22Rv1 (cell line): ENCODE results near the gene TENM4.
"Not testable (repeated sequence)": the region's sequence is repeated elsewhere in the genome, so short reads cannot be mapped to it uniquely, and the experiment has no call there.

Source experiments
- H3K27ac ChIP-seq: fragments of 450-650 bp; 2 replicates; pipeline ENCODE4 v1.5.1; 2017
- CTCF ChIP-seq: fragments of 450-650 bp; IDR thresholded peaks from 2 replicates; pipeline ENCODE4 v1.5.1; 2017; ENCODE audit warnings: mild to moderate bottlenecking
- ZFX ChIP-seq: fragments of 450-650 bp; IDR thresholded peaks from 2 replicates; pipeline ENCODE4 v1.6.1; 2017; ENCODE audit warnings: antibody characterized with exemption, borderline replicate concordance

The TENM4 gene

GRCh38 chr11:78830277-78830819 is 610.5 kb downstream of the TENM4 start:
- no peak overlapping the region for H3K27ac ChIP-seq
- no peak for TF ChIP-seq CTCF

- H3K27ac ChIP-seq = no peak overlapping the region
- TF ChIP-seq ZFX (no peak), CTCF (no peak)
Measured at GRCh38 chr11:78829146-78829545, 611.7 kb downstream of the TENM4 start.

GRCh38 chr11:78828676-78829075 is 612.2 kb downstream of the TENM4 start:
- TF ChIP-seq ZFX (no peak), CTCF (no peak)
- no peak overlapping the region for H3K27ac ChIP-seq

- not testable (repeated sequence) for H3K27ac ChIP-seq
Measured at GRCh38 chr11:78827291-78827690, 613.5 kb downstream of the TENM4 start.

DNA sequence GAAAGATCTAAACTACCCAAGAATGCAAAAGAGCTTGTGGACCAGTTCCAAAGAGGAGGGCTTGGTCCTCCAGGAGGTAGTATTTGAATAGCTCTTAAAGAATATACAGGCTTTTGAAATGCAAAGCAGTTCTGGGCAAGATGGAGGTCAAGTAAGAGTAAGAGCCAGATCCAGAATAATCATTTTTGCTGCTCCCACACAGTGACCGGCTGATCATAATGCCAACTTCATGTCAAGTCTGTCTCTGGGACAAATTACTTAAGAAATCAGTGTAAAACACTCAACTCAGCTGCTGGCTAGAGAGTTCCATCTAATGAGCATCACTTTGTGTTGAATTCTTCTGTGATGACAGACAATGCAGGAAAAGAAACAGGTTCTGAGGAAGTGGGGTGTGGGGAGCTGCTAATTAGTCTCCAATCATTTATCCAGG is 615.2 kb downstream of the TENM4 start:
- H3K27ac ChIP-seq = no peak overlapping the region

DNA sequence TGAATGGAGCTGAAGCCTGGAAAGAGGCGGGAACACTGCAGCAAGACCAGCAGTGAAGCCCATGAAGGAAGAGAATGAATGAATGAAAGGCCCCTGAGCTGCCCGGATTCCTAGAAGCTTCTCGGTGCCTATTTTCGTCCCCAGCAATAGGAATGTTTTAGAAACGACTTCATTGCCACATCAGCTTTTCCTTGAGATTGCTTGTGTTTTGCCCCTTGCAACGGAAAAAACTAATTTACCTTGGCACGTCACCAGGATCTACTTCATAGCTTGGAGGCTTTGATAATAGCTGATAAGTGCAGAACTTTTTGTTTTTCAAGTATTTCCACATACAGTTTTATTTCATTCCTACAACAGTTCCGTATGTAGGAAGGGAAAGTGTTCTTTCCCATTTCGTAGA is 617.2 kb downstream of the TENM4 start:
- TF ChIP-seq CTCF = no peak
- no peak for TF ChIP-seq ZFX
- no peak overlapping the region for H3K27ac ChIP-seq

More for the DNA sequence above, 615.2 kb downstream of the TENM4 start:
- no peak for TF ChIP-seq ZFX
- no peak for TF ChIP-seq CTCF

DNA sequence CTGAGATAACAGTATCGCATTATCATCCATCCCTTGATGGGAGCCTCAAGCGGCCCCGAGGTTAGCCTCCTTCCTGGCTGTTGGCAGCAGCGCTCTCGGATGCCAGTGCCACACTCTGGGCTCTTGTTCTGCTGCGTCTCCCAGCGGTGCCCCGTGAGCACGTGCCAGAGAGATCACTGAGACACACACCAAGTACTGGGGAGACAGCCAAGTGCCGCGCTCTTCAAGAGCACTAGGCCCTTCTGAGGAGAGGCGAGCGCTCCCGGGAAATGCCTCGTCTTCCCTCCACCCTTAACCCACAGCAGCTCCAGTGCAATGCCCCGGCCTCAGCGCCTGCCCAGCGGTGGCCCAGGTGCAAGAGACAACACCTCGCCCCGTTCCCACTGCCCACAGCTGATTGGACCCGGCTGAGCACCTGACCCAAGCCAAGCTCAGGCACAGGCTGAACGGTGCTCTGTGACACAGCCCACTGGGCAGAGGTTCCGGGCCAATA is 617.9 kb downstream of the TENM4 start:
- no peak for TF ChIP-seq CTCF
- no peak for TF ChIP-seq ZFX
- no peak overlapping the region for H3K27ac ChIP-seq
